ENCODE measurements around the gene HMBS. TPM values are rescaled to one million over a fixed set of nuclear protein-coding genes. Genes with fewer than 3 reads are reported as not detected.
A peak's percentile ranks its signal among the peaks of the same experiment; 100 is the strongest.

Gene HMBS
- polyA plus RNA-seq, 3 donors = 22.8 to 34.6 (median 28.2) TPM

- no peak for DNase-seq
These were observed 23.4 kb upstream of the HMBS start for GRCh38 chr11:119061256-119061655.

- no peak for DNase-seq
These were observed 21.9 kb upstream of the HMBS start for GRCh38 chr11:119062779-119063178.

GRCh38 chr11:119065369-119065768 lies 19.3 kb upstream of the HMBS start:
- DNase-seq = no peak

GRCh38 chr11:119067371-119068222 lies 17.1 kb upstream of the HMBS start, which contains the start of gene VPS11:
Gene VPS11, plus strand, starts transcription at chr11:119067818. Its CDS starts 6 bp downstream, at chr11:119067824.
- peak; percentile 96 for DNase-seq

- no peak for DNase-seq
These were observed 6.8 kb upstream of the HMBS start for GRCh38 chr11:119077839-119078238.

- DNase-seq = no peak
These were observed 5.8 kb upstream of the HMBS start for GRCh38 chr11:119078675-119079420.

GRCh38 chr11:119081682-119082260 lies 2.9 kb upstream of the HMBS start:
- DNase-seq = no peak

GRCh38 chr11:119085437-119085847 lies 761 bp downstream of the HMBS start:
- DNase-seq = no peak

- DNase-seq = no peak
These were observed 2.4 kb downstream of the HMBS start for GRCh38 chr11:119087123-119087522.

- DNase-seq = no peak
These were observed 3.1 kb downstream of the HMBS start for GRCh38 chr11:119087747-119088241.

- DNase-seq = no peak
These were observed 3.7 kb downstream of the HMBS start for GRCh38 chr11:119088406-119088805.

- DNase-seq = no peak
These were observed 4.6 kb downstream of the HMBS start for GRCh38 chr11:119089319-119089718.

- no peak for DNase-seq
These were observed 6.5 kb downstream of the HMBS start for GRCh38 chr11:119091178-119091577.

- no peak for DNase-seq
These were observed 7.5 kb downstream of the HMBS start for GRCh38 chr11:119091966-119092879.

- DNase-seq = no peak
These were observed 8.5 kb downstream of the HMBS start for GRCh38 chr11:119092880-119093842.

GRCh38 chr11:119093942-119094815 lies 9.5 kb downstream of the HMBS start:
- DNase-seq = no peak

- DNase-seq = peak; percentile 73
These were observed 10.1 kb downstream of the HMBS start for GRCh38 chr11:119094816-119095065.

GRCh38 chr11:119095066-119095880 lies 10.6 kb downstream of the HMBS start:
- DNase-seq = peak; percentile 99
